Adrenal gland (tissue), 5 donors: ENCODE measurements around the gene PRRC2A.

Source experiments
- CTCF ChIP-seq, 6 experiments: fragments of 450-650 bp in 4 of 6; fragments of 200-600 bp in 2 of 6; sonication (generic) in 1 of 6; IDR thresholded peaks; 1 replicate in 5 of 6; 2 replicates in 1 of 6; pipeline versions ENCODE4 v1.5.1 to v1.8.0; 2016 to 2021; ENCODE audit warnings: antibody characterized with exemption in 6 of 6, mild to moderate bottlenecking in 2 of 6, moderate library complexity in 1 of 6
- POLR2A ChIP-seq, 2 donors: fragments of 450-650 bp; IDR thresholded peaks; one replicate each; pipeline ENCODE4 v1.6.1; 2017; ENCODE audit warnings: antibody characterized with exemption in 2 of 2, mild to moderate bottlenecking in 2 of 2, moderate library complexity in 1 of 2
- donor health status: DM: no; HTN: no; CAD: no.

GRCh38 chr6:31614684-31615578, 5.6 kb upstream of the PRRC2A start, which contains the start of gene AIF1:
- no peak for TF ChIP-seq CTCF (IDR thresholded peaks at IDR 0.05)
- TF ChIP-seq POLR2A (IDR thresholded peaks at IDR 0.05) = no peak
